ENCODE data around the gene TENT4B.

The TENT4B gene

GRCh38 chr16:50182441-50182840 lies 29.3 kb downstream of the TENT4B start:
- Histone ChIP-seq H3K27ac (ENCODE audit: low read length) (no peak overlapping the region), H3K9me3 (ENCODE audit: insufficient read depth, low read depth, low read length) (no peaks in the 10 kb centered on the region), H3K4me1 (ENCODE audit: insufficient read depth, low read length) (no peaks in the 10 kb centered on the region; the same call in 1 of the 2 replicates), H3K9ac (ENCODE audit: low read depth, low read length) (no peak overlapping the region), H3K4me3 (ENCODE audit: low read length) (no peak overlapping the region), H3K36me3 (ENCODE audit: insufficient read depth, low read depth, low read length) (no peaks in the 10 kb centered on the region), H3K27me3 (ENCODE audit: insufficient read depth, low read length) (no peaks in the 10 kb centered on the region)

- H3K4me3 ChIP-seq (ENCODE audit: low read length): no peak overlapping the region
Measured at GRCh38 chr16:50183316-50183715, 30.2 kb downstream of the TENT4B start.

GRCh38 chr16:50185005-50185505 lies 31.9 kb downstream of the TENT4B start:
- Histone ChIP-seq H3K9me3 (ENCODE audit: insufficient read depth, low read depth, low read length) (no peaks in the 10 kb centered on the region), H3K4me3 (ENCODE audit: low read length) (no peak overlapping the region), H3K4me1 (ENCODE audit: insufficient read depth, low read length) (peaks cover 3% of the 10 kb centered on the region; the same call in 1 of the 2 replicates), H3K9ac (ENCODE audit: low read depth, low read length) (no peak overlapping the region), H3K27ac (ENCODE audit: low read length) (no peak overlapping the region), H3K36me3 (ENCODE audit: insufficient read depth, low read depth, low read length) (no peaks in the 10 kb centered on the region), H3K27me3 (ENCODE audit: insufficient read depth, low read length) (no peaks in the 10 kb centered on the region)

More at GRCh38 chr16:50183316-50183715, 30.2 kb downstream of the TENT4B start:
- no peaks in the 10 kb centered on the region for H3K27me3 ChIP-seq (ENCODE audit: insufficient read depth, low read length)
- no peaks in the 10 kb centered on the region for H3K36me3 ChIP-seq (ENCODE audit: insufficient read depth, low read depth, low read length)
- no peaks in the 10 kb centered on the region for H3K9me3 ChIP-seq (ENCODE audit: insufficient read depth, low read depth, low read length)
- H3K9ac ChIP-seq (ENCODE audit: low read depth, low read length): no peak overlapping the region
- no peak overlapping the region for H3K27ac ChIP-seq (ENCODE audit: low read length)
- no peaks in the 10 kb centered on the region; the same call in 1 of the 2 replicates for H3K4me1 ChIP-seq (ENCODE audit: insufficient read depth, low read length)

GRCh38 chr16:50188619-50189136 lies 35.6 kb downstream of the TENT4B start:
- H3K9ac ChIP-seq (ENCODE audit: low read depth, low read length): no peak overlapping the region
- H3K27me3 ChIP-seq (ENCODE audit: insufficient read depth, low read length): no peaks in the 10 kb centered on the region
- H3K27ac ChIP-seq (ENCODE audit: low read length): no peak overlapping the region
- no peaks in the 10 kb centered on the region for H3K36me3 ChIP-seq (ENCODE audit: insufficient read depth, low read depth, low read length)
- no peaks in the 10 kb centered on the region for H3K9me3 ChIP-seq (ENCODE audit: insufficient read depth, low read depth, low read length)
- peaks cover 3% of the 10 kb centered on the region; the same call in 1 of the 2 replicates for H3K4me1 ChIP-seq (ENCODE audit: insufficient read depth, low read length)
- no peak overlapping the region for H3K4me3 ChIP-seq (ENCODE audit: low read length)

GRCh38 chr16:50190292-50190691 lies 37.2 kb downstream of the TENT4B start:
- no peaks in the 10 kb centered on the region for H3K9me3 ChIP-seq (ENCODE audit: insufficient read depth, low read depth, low read length)
- H3K36me3 ChIP-seq (ENCODE audit: insufficient read depth, low read depth, low read length): no peaks in the 10 kb centered on the region
- H3K27ac ChIP-seq (ENCODE audit: low read length): no peak overlapping the region
- no peaks in the 10 kb centered on the region for H3K27me3 ChIP-seq (ENCODE audit: insufficient read depth, low read length)
- H3K9ac ChIP-seq (ENCODE audit: low read depth, low read length): no peak overlapping the region
- no peak overlapping the region for H3K4me3 ChIP-seq (ENCODE audit: low read length)
- H3K4me1 ChIP-seq (ENCODE audit: insufficient read depth, low read length): peaks cover 3% of the 10 kb centered on the region; the same call in 1 of the 2 replicates

- Histone ChIP-seq H3K9ac (ENCODE audit: low read depth, low read length) (no peak overlapping the region), H3K4me3 (ENCODE audit: low read length) (no peak overlapping the region)
Measured at GRCh38 chr16:50192386-50193050, 39.4 kb downstream of the TENT4B start.

GRCh38 chr16:50193594-50193993 lies 40.5 kb downstream of the TENT4B start:
- Histone ChIP-seq H3K4me1 (ENCODE audit: insufficient read depth, low read length) (0 out of 2 replicates have a peak, but pooled peaks cover 3% of the 10 kb centered on the region), H3K9me3 (ENCODE audit: insufficient read depth, low read depth, low read length) (no peaks in the 10 kb centered on the region), H3K36me3 (ENCODE audit: insufficient read depth, low read depth, low read length) (no peaks in the 10 kb centered on the region), H3K27ac (ENCODE audit: low read length) (no peak overlapping the region), H3K4me3 (ENCODE audit: low read length) (no peak overlapping the region), H3K9ac (ENCODE audit: low read depth, low read length) (no peak overlapping the region), H3K27me3 (ENCODE audit: insufficient read depth, low read length) (no peaks in the 10 kb centered on the region)

More at GRCh38 chr16:50192386-50193050, 39.4 kb downstream of the TENT4B start:
- Histone ChIP-seq H3K4me1 (ENCODE audit: insufficient read depth, low read length) (0 out of 2 replicates have a peak, but pooled peaks cover 3% of the 10 kb centered on the region), H3K27ac (ENCODE audit: low read length) (no peak overlapping the region), H3K9me3 (ENCODE audit: insufficient read depth, low read depth, low read length) (no peaks in the 10 kb centered on the region), H3K27me3 (ENCODE audit: insufficient read depth, low read length) (no peaks in the 10 kb centered on the region), H3K36me3 (ENCODE audit: insufficient read depth, low read depth, low read length) (no peaks in the 10 kb centered on the region)

- no peak overlapping the region for H3K4me3 ChIP-seq (ENCODE audit: low read length)
- H3K27ac ChIP-seq (ENCODE audit: low read length): no peak overlapping the region
- H3K27me3 ChIP-seq (ENCODE audit: insufficient read depth, low read length): no peaks in the 10 kb centered on the region
- H3K4me1 ChIP-seq (ENCODE audit: insufficient read depth, low read length): no peaks in the 10 kb centered on the region
- H3K9me3 ChIP-seq (ENCODE audit: insufficient read depth, low read depth, low read length): no peaks in the 10 kb centered on the region; the same call in 1 of the 2 replicates
- no peaks in the 10 kb centered on the region for H3K36me3 ChIP-seq (ENCODE audit: insufficient read depth, low read depth, low read length)
- no peak overlapping the region for H3K9ac ChIP-seq (ENCODE audit: low read depth, low read length)
Measured at GRCh38 chr16:50195276-50195675, 42.2 kb downstream of the TENT4B start.

GRCh38 chr16:50195756-50196155 lies 42.6 kb downstream of the TENT4B start:
- no peaks in the 10 kb centered on the region for H3K36me3 ChIP-seq (ENCODE audit: insufficient read depth, low read depth, low read length)
- H3K27me3 ChIP-seq (ENCODE audit: insufficient read depth, low read length): no peaks in the 10 kb centered on the region
- no peak overlapping the region for H3K9ac ChIP-seq (ENCODE audit: low read depth, low read length)
- no peak overlapping the region for H3K27ac ChIP-seq (ENCODE audit: low read length)
- H3K9me3 ChIP-seq (ENCODE audit: insufficient read depth, low read depth, low read length): no peaks in the 10 kb centered on the region; the same call in 1 of the 2 replicates
- no peaks in the 10 kb centered on the region for H3K4me1 ChIP-seq (ENCODE audit: insufficient read depth, low read length)
- no peak overlapping the region for H3K4me3 ChIP-seq (ENCODE audit: low read length)

- no peak overlapping the region for H3K4me3 ChIP-seq (ENCODE audit: low read length)
- H3K27ac ChIP-seq (ENCODE audit: low read length): no peak overlapping the region
- H3K4me1 ChIP-seq (ENCODE audit: insufficient read depth, low read length): no peaks in the 10 kb centered on the region
- H3K9me3 ChIP-seq (ENCODE audit: insufficient read depth, low read depth, low read length): no peaks in the 10 kb centered on the region; the same call in 1 of the 2 replicates
- no peaks in the 10 kb centered on the region for H3K27me3 ChIP-seq (ENCODE audit: insufficient read depth, low read length)
- no peak overlapping the region for H3K9ac ChIP-seq (ENCODE audit: low read depth, low read length)
- H3K36me3 ChIP-seq (ENCODE audit: insufficient read depth, low read depth, low read length): no peaks in the 10 kb centered on the region
Measured at GRCh38 chr16:50197582-50197981, 44.5 kb downstream of the TENT4B start.

GRCh38 chr16:50198802-50199403 lies 45.8 kb downstream of the TENT4B start:
- no peak overlapping the region for H3K9ac ChIP-seq (ENCODE audit: low read depth, low read length)
- peaks cover 7% of the 10 kb centered on the region for H3K4me1 ChIP-seq (ENCODE audit: insufficient read depth, low read length)
- no peak overlapping the region for H3K27ac ChIP-seq (ENCODE audit: low read length)
- no peaks in the 10 kb centered on the region for H3K36me3 ChIP-seq (ENCODE audit: insufficient read depth, low read depth, low read length)
- H3K9me3 ChIP-seq (ENCODE audit: insufficient read depth, low read depth, low read length): no peaks in the 10 kb centered on the region; the same call in 1 of the 2 replicates
- no peak overlapping the region for H3K4me3 ChIP-seq (ENCODE audit: low read length)
- no peaks in the 10 kb centered on the region for H3K27me3 ChIP-seq (ENCODE audit: insufficient read depth, low read length)

Measured in iPS-20b (cell line).